ENCODE results near the gene PSD2. TPM values are rescaled to one million over a fixed set of nuclear protein-coding genes. Genes with fewer than 3 reads are reported as not detected.
A peak's percentile ranks its signal among the peaks of the same experiment; 100 is the strongest.

PSD2 gene
- total RNA-seq, 1 donor from 2014 or later = 0.62 TPM

- Mint-ChIP-seq H3K9me3 (ENCODE audit: unreplicated experiment) (no peaks in the 10 kb centered on the region), H3K27me3 (ENCODE audit: unreplicated experiment) (peaks cover 7% of the 10 kb centered on the region), H3K4me1 (ENCODE audit: unreplicated experiment) (peaks cover 25% of the 10 kb centered on the region), H3K27ac (ENCODE audit: unreplicated experiment) (peak overlapping the region; percentile 56), H3K36me3 (ENCODE audit: unreplicated experiment) (no peaks in the 10 kb centered on the region), H3K4me3 (ENCODE audit: unreplicated experiment) (no peak overlapping the region)
- TF ChIP-seq, protein P1, sequence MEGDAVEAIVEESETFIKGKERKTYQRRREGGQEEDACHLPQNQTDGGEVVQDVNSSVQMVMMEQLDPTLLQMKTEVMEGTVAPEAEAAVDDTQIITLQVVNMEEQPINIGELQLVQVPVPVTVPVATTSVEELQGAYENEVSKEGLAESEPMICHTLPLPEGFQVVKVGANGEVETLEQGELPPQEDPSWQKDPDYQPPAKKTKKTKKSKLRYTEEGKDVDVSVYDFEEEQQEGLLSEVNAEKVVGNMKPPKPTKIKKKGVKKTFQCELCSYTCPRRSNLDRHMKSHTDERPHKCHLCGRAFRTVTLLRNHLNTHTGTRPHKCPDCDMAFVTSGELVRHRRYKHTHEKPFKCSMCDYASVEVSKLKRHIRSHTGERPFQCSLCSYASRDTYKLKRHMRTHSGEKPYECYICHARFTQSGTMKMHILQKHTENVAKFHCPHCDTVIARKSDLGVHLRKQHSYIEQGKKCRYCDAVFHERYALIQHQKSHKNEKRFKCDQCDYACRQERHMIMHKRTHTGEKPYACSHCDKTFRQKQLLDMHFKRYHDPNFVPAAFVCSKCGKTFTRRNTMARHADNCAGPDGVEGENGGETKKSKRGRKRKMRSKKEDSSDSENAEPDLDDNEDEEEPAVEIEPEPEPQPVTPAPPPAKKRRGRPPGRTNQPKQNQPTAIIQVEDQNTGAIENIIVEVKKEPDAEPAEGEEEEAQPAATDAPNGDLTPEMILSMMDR (IDR thresholded peaks at IDR 0.05) = no peak
- no peak for DNase-seq (ENCODE audit: extremely low spot score, unreplicated experiment)
Measured at GRCh38 chr5:139757727-139758509, 37.7 kb upstream of the PSD2 start.

DNA sequence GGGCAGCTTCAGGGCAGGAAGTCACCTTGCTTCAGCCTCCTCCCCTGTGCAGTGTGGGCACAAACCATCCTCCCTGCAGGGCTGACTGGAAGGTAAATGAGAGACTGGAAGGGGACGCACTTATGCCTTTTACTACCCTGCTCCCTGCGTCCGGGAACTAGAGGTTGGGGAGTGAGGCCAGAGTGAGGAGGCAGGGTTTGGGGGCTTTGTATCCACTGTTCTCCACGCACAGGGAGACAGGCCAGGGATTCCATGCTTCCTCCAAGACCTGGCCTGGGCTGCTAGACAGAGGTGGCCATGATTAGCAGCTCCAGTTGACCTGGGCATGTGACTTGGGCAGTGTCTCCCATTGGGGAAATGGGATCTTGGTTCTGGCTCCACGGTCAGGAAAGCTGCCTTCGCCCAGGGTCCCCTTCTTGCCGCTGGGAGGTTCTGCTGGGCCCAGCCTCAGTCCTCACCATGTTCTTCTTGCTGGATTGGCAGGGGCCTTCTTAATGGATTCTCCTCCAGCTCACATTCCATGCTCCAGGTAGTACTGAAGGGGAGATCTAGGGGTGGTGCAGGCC, 37.0 kb upstream of the PSD2 start:
- no peak for DNase-seq (ENCODE audit: extremely low spot score, unreplicated experiment)
- TF ChIP-seq, protein P1 (IDR thresholded peaks at IDR 0.05) = no peak
- Mint-ChIP-seq H3K4me1 (ENCODE audit: unreplicated experiment) (peaks cover 30% of the 10 kb centered on the region), H3K36me3 (ENCODE audit: unreplicated experiment) (no peaks in the 10 kb centered on the region), H3K27me3 (ENCODE audit: unreplicated experiment) (peaks cover 7% of the 10 kb centered on the region), H3K9me3 (ENCODE audit: unreplicated experiment) (no peaks in the 10 kb centered on the region), H3K27ac (ENCODE audit: unreplicated experiment) (peak overlapping the region; percentile 56), H3K4me3 (ENCODE audit: unreplicated experiment) (no peak overlapping the region)

DNA sequence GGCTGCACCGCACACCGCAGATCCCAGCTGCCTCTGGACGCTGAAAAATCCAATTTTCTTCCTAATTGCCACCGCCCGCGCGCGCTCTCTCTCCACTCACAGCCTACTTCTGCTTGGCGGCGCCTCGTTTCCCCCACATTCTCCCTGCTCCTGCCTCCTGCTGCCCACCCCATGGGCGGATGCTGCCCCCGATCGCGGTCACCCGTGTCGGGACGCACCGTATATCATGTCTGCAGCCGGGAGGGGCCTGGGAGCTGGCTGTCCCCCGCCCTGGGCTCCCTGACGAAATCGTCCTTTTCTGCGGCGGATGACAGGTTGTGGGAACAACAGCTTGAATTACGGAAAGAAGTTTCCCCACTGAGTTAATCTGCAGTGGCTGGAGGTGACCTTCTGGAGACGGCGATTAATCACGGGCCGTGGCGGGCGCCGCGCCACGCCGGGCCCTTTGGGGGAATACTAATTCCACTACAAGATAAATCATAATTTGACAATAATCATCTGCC, 36.3 kb upstream of the PSD2 start:
- H3K4me3 Mint-ChIP-seq (ENCODE audit: unreplicated experiment) = no peak overlapping the region
- H3K27me3 Mint-ChIP-seq (ENCODE audit: unreplicated experiment) = peaks cover 7% of the 10 kb centered on the region
- no peaks in the 10 kb centered on the region for H3K9me3 Mint-ChIP-seq (ENCODE audit: unreplicated experiment)
- TF ChIP-seq, protein P1 (IDR thresholded peaks at IDR 0.05) = no peak
- H3K27ac Mint-ChIP-seq (ENCODE audit: unreplicated experiment) = no peak overlapping the region
- no peaks in the 10 kb centered on the region for H3K36me3 Mint-ChIP-seq (ENCODE audit: unreplicated experiment)
- DNase-seq (ENCODE audit: extremely low spot score, unreplicated experiment) = no peak
- peaks cover 36% of the 10 kb centered on the region for H3K4me1 Mint-ChIP-seq (ENCODE audit: unreplicated experiment)

DNA sequence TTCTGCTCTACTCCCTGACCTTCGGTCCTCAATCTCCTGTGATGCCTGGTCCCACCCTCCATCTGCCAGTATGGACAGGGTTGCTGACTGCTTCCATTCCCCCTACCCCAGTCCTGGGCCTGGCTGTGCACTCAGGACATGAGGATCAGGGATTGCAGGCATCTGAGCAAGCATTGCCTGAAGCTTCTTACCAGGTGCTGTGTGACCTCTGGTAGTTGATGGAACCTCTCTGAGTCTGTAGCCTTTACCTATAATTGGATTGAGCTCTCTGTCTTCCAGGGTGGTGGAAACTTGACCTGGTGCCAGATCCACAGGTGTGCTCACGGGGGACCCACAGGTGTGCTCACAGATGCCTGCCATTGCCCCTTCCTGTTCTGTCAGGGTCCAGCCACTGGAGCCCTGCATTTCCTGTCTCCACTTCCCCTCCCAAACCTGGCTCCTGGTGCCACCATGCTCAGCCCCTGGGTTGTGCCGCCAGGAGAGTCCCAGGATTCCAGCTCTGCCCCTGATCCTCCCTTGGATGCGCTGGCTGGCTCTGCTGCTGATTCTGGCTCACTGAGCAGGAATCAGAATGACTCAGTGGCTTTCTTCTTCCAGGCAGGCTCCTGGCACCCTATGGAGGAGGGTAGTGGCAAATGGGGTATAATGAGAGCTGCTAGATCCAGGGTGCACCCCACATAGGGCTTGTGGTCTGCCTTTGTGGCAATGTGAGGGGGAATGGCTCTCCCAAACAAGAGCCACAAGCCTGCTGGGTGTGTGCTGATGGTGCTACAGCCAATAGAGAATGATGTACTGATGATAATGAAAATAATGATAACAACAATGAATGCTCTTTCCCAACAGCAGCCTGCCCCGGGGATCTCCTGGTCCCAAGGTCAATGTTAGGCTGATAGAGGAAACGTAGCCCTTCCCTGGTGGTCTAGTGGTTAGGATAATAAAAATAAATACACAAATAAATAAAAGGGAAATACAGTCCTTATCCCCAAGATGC, 35.2 kb upstream of the PSD2 start:
- Mint-ChIP-seq H3K27me3 (ENCODE audit: unreplicated experiment) (peaks cover 4% of the 10 kb centered on the region), H3K4me1 (ENCODE audit: unreplicated experiment) (peaks cover 41% of the 10 kb centered on the region), H3K27ac (ENCODE audit: unreplicated experiment) (no peak overlapping the region), H3K36me3 (ENCODE audit: unreplicated experiment) (no peaks in the 10 kb centered on the region), H3K4me3 (ENCODE audit: unreplicated experiment) (no peak overlapping the region), H3K9me3 (ENCODE audit: unreplicated experiment) (no peaks in the 10 kb centered on the region)
- no peak for DNase-seq (ENCODE audit: extremely low spot score, unreplicated experiment)
- TF ChIP-seq, protein P1 (IDR thresholded peaks at IDR 0.05) = no peak
